ENCODE data around the gene PRR36.
A peak's percentile ranks its signal among the peaks of the same experiment; 100 is the strongest.

Gene PRR36

GRCh38 chr19:7916103-7916954, 42.1 kb upstream of the PRR36 start:
- H3K4me3 ChIP-seq (ENCODE audit: low read length) = peak overlapping the region; percentile 52
- peak; percentile 56 for DNase-seq (ENCODE audit: low read depth)

GRCh38 chr19:7915250-7916102, 41.3 kb upstream of the PRR36 start:
- DNase-seq (ENCODE audit: low read depth) = no peak
- peak overlapping the region; percentile 41 for H3K4me3 ChIP-seq (ENCODE audit: low read length)
- no peak for TF ChIP-seq CTCF (IDR thresholded peaks at IDR 0.05; ENCODE audit: insufficient read depth, low read depth, low read length, missing control alignments)

More at GRCh38 chr19:7916103-7916954, 42.1 kb upstream of the PRR36 start:
- no peak for TF ChIP-seq CTCF (IDR thresholded peaks at IDR 0.05; ENCODE audit: insufficient read depth, low read depth, low read length, missing control alignments)

GRCh38 chr19:7914598-7915045, 40.4 kb upstream of the PRR36 start, which contains the start of gene TGFBR3L:
Gene TGFBR3L, plus strand, starts transcription at chr19:7914830.
- TF ChIP-seq CTCF (IDR thresholded peaks at IDR 0.05; ENCODE audit: insufficient read depth, low read depth, low read length, missing control alignments) = no peak
- no peak for DNase-seq (ENCODE audit: low read depth)
- no peak within 1 kb of the TSS for H3K4me3 ChIP-seq (ENCODE audit: low read length)

DNA sequence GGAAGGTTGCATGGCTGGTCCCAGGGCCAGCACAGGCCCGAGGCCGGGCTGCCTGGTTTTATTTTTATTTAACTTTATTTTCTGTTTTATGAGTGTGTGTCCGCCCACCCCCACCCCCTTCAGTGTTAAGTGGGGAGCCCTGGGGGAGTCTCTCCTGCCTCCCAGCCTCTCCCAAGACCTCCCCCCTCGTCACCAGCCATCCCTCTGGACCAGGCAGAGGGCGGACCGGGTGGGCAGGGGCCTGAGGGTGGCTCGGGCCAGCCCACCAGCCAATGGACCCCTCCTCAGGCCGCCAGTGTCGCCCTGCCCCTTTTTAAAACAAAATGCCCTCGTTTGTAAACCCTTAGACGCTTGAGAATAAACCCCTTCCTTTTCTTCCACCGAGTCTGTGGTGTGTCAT, 39.9 kb upstream of the PRR36 start:
- H3K4me3 ChIP-seq (ENCODE audit: low read length) = no peak overlapping the region

DNA sequence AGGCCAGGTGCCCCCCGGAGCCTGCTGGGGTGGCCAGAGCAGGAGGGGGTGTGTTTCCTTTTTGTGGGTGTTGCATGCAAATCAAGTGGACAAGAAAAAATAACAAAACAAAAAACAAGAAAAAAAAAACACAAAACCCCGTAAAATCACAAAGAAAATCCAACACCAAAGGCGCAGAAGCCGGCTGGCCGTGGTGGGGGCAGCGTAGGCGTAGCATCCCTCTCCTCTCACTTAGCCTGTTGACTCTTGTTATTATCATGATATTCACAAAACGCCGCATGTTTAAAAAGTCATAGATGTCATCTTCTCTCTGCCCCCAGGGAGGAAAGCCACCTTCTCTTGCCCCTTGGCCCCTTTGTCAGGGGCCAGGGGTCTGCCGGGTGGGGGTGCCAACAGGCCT, 39.5 kb upstream of the PRR36 start:
- H3K4me3 ChIP-seq (ENCODE audit: low read length) = no peak overlapping the region
- no peak for TF ChIP-seq CTCF (IDR thresholded peaks at IDR 0.05; ENCODE audit: insufficient read depth, low read depth, low read length, missing control alignments)

More for the DNA sequence above, 39.9 kb upstream of the PRR36 start:
- TF ChIP-seq CTCF (IDR thresholded peaks at IDR 0.05; ENCODE audit: insufficient read depth, low read depth, low read length, missing control alignments) = no peak
- no peak for DNase-seq (ENCODE audit: low read depth)

DNA sequence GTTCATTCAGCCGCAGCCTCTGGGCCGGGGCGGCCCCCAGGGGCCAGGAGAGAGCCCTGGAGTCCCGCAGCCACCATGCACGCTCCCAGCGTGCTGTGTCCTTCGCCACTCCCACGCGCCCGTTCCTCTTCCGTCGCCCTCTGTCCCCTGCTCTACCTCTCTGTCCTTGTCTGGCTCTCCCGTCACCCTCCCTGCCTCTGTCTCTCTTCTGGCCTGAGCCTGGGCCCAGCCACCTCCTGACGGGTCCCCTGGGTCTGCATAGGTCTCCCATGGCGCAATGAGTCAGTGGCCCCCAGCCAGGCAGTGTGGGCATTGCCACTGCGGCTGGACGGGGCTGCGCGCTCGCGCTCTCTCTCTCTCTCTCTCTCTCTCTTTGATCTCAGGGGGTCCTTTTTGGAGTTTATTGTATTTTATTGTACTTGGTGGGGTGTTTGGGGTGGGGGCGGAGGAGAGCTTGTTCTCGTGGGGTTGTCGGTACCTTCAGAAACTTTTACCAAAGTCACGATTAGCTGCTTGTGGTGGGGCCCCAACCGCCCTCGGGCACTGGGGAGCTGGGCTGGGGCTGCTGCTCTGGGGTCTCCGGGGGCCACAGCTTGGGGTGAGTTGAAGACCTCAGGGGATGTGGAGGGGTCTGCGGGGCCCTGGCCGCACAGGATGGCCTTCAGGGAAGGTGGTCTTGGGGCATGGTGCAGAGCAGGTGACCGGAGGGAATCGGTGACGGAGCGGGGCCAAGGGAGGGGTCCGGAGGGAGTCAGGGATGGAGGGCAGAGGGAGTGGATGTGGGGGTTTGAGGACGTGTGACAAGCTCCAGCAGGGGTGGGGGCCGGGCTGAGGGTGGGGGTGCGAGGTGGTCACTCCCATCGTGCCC, 38.7 kb upstream of the PRR36 start:
- TF ChIP-seq CTCF (IDR thresholded peaks at IDR 0.05; ENCODE audit: insufficient read depth, low read depth, low read length, missing control alignments) = no peak
- H3K4me3 ChIP-seq (ENCODE audit: low read length) = no peak overlapping the region
- no peak for DNase-seq (ENCODE audit: low read depth)

More for the DNA sequence above, 39.5 kb upstream of the PRR36 start:
- no peak for DNase-seq (ENCODE audit: low read depth)
